BLaER1 (cell line): ENCODE data around the gene SPEF2.

Experiments used
- H3K27ac ChIP-seq: shearing (Covaris generic); formaldehyde crosslinking; 2 replicates; pipeline ENCODE4 v1.8.1; 2022
- H3K27me3 ChIP-seq: shearing (Covaris generic); formaldehyde crosslinking; 2 replicates; pipeline ENCODE4 v1.8.1; 2022
- H3K36me3 ChIP-seq: shearing (Covaris generic); formaldehyde crosslinking; 2 replicates; pipeline ENCODE4 v1.8.1; 2022
- H3K4me1 ChIP-seq: shearing (Covaris generic); formaldehyde crosslinking; 2 replicates; pipeline ENCODE4 v1.8.1; 2022
- H3K4me2 ChIP-seq: shearing (Covaris generic); formaldehyde crosslinking; 2 replicates; pipeline ENCODE4 v1.8.1; 2022
- H3K4me3 ChIP-seq: shearing (Covaris generic); formaldehyde crosslinking; 2 replicates; pipeline ENCODE4 v1.8.1; 2022
- H3K9ac ChIP-seq: shearing (Covaris generic); formaldehyde crosslinking; 2 replicates; pipeline ENCODE4 v1.8.1; 2022
- H3K9me3 ChIP-seq: shearing (Covaris generic); formaldehyde crosslinking; 2 replicates; pipeline ENCODE4 v1.8.1; 2022
- H4K20me1 ChIP-seq: shearing (Covaris generic); formaldehyde crosslinking; 2 replicates; pipeline ENCODE4 v1.8.1; 2022
- Cebpa-rat ChIP-seq: shearing (Covaris generic); IDR thresholded peaks from 2 replicates; pipeline ENCODE4 v1.8.1; 2022

Gene SPEF2

DNA sequence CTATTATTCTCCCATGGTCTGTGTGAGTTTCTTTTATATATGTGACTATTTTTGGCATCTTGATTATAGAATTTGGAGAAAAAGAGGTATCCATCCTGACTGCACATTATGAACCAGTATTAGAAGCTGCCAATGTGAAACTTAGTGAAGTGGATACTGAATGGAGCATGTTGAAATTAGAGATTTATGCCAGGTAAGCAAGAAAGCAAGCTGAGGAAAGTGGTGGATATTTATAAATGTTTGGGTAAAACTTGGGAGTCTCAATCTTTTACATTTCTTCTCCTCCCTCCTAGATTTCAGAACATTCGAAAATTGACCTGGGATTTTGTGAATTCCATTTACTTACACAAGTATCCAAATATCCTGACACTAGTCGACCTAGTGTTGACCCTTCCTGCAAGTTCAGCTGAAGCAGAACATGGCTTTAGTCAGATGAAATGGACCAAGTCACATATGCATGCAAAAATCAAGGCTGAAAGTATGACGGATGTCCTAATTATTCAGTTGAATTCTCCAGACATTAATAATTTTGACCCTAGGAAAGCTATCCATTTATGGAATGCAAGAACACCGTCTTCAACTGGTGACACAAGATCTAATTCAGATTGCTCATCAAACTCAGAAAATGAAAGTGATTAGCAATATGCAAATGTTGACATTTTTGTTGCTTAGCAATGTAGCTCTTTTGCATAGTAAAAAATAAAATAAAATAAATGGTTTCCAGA lies 172.2 kb downstream of the SPEF2 start:
- H3K36me3 ChIP-seq = no peaks in the 10 kb centered on the region
- no peak overlapping the region for H3K4me2 ChIP-seq
- TF ChIP-seq Cebpa-rat = no peak
- no peak overlapping the region for H3K27ac ChIP-seq
- no peak overlapping the region for H3K9ac ChIP-seq
- no peaks in the 10 kb centered on the region for H4K20me1 ChIP-seq
- no peaks in the 10 kb centered on the region for H3K27me3 ChIP-seq
- no peaks in the 10 kb centered on the region for H3K4me1 ChIP-seq
- H3K9me3 ChIP-seq = no peaks in the 10 kb centered on the region
- H3K4me3 ChIP-seq = no peak overlapping the region

DNA sequence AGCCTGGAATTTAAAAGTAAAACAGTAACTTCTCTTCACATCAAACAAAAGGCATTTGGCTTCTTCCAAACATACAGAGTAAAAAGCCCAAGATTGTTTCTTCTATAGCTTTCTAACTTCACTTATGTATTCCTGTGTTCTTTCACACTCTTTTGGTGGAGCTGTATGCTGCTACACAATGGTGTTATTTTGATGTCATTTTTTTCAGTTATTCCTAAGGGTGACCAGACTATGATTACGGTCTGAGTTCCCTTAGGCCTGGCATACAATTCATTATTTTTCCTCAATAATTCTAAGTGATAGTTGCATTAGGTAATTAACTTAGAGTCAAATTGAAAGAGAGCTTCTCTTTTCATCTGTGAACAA lies 172.8 kb downstream of the SPEF2 start:
- H3K4me3 ChIP-seq = no peak overlapping the region
- no peaks in the 10 kb centered on the region for H3K36me3 ChIP-seq
- no peak overlapping the region for H3K27ac ChIP-seq
- H3K4me1 ChIP-seq = no peaks in the 10 kb centered on the region
- no peaks in the 10 kb centered on the region for H3K9me3 ChIP-seq
- no peak for TF ChIP-seq Cebpa-rat
- H4K20me1 ChIP-seq = no peaks in the 10 kb centered on the region
- H3K9ac ChIP-seq = no peak overlapping the region
- no peak overlapping the region for H3K4me2 ChIP-seq
- H3K27me3 ChIP-seq = no peaks in the 10 kb centered on the region

DNA sequence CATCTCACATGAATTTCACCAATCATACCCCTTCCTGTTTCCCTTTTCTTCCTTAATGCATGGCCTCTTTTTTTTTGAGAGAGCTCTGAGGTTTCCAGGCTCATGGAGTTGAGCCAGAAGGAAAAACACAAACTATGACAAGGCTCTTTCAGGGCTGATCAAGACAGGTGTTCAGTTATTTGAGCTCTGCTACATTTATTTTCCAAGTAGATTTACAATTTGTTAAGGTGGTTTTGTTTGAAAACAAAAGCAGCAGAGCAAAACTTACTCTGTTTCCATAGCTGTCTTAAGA lies 176.6 kb downstream of the SPEF2 start:
- no peak overlapping the region for H3K27ac ChIP-seq
- no peaks in the 10 kb centered on the region for H4K20me1 ChIP-seq
- no peaks in the 10 kb centered on the region for H3K27me3 ChIP-seq
- H3K9me3 ChIP-seq = no peaks in the 10 kb centered on the region
- H3K36me3 ChIP-seq = no peaks in the 10 kb centered on the region
- no peak overlapping the region for H3K9ac ChIP-seq
- TF ChIP-seq Cebpa-rat = no peak
- no peak overlapping the region for H3K4me2 ChIP-seq
- peaks cover 7% of the 10 kb centered on the region; the same call in 1 of the 2 replicates for H3K4me1 ChIP-seq
- no peak overlapping the region for H3K4me3 ChIP-seq

DNA sequence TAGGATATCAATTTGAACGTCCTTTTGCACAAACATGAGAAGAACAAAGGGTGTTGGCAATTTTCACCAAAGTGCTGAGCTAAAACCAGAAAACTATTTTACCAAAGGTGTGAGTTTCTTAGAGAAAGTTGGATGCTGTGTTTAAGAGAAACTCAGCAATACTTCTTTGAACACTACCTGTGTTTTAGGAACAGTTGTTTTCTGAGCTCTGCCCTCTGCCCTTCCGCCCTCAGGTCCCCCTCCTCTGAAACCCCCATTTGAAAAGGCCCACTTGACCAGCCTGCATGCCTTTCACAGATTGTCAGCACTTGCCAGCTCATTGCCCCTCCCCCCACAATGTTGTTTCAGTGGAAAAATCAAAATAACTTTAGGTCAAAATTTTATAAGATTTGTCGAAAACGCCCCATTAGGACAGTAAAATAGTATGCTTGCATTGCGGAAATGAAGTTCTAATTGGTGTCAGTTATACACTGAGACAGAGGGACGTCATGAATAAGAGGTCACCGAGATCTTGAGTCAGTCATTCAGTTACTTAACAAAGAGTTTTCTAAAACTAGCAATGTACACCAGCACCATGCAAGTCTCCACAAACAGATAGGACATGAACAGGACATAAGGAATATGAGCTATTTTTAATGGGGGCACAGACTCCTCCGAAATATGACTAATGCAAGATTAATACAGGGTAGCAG lies 177.2 kb downstream of the SPEF2 start:
- Histone ChIP-seq H3K4me2 (no peak overlapping the region), H3K4me1 (peaks cover 7% of the 10 kb centered on the region; the same call in 1 of the 2 replicates), H3K36me3 (no peaks in the 10 kb centered on the region), H3K9ac (no peak overlapping the region), H3K27ac (no peak overlapping the region), H3K4me3 (no peak overlapping the region), H3K9me3 (no peaks in the 10 kb centered on the region), H3K27me3 (no peaks in the 10 kb centered on the region), H4K20me1 (no peaks in the 10 kb centered on the region)
- no peak for TF ChIP-seq Cebpa-rat

GRCh38 chr5:35799181-35799580 lies 181.5 kb downstream of the SPEF2 start:
- no peaks in the 10 kb centered on the region for H3K9me3 ChIP-seq
- H3K4me2 ChIP-seq = no peak overlapping the region
- no peak overlapping the region for H3K4me3 ChIP-seq
- H3K27me3 ChIP-seq = no peaks in the 10 kb centered on the region
- no peaks in the 10 kb centered on the region for H3K36me3 ChIP-seq
- H4K20me1 ChIP-seq = no peaks in the 10 kb centered on the region
- peaks cover 26% of the 10 kb centered on the region for H3K4me1 ChIP-seq
- no peak overlapping the region for H3K9ac ChIP-seq
- TF ChIP-seq Cebpa-rat = no peak
- H3K27ac ChIP-seq = no peak overlapping the region

DNA sequence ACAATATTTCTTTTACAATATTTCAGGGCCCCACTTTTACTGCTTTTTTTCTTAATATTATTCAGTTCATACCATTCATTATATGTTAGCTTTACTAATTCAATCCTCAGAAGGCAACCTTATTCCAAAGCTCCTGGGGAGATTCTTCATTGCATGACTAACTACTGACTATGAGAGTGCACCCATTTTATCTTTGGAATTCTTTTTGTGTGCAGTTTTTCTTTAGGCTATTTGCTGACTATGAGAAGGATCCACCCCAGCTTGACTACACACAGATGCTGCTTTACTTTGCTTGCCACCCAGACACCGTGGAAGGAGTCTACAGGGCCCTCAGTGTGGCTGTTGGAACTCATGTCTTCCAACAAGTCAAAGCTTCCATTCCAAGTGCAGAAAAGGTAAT lies 182.1 kb downstream of the SPEF2 start:
- H4K20me1 ChIP-seq = no peaks in the 10 kb centered on the region
- peaks cover 31% of the 10 kb centered on the region for H3K4me1 ChIP-seq
- TF ChIP-seq Cebpa-rat = no peak
- H3K9ac ChIP-seq = no peak overlapping the region
- H3K27me3 ChIP-seq = no peaks in the 10 kb centered on the region
- H3K9me3 ChIP-seq = no peaks in the 10 kb centered on the region
- H3K27ac ChIP-seq = no peak overlapping the region
- H3K4me2 ChIP-seq = no peak overlapping the region
- H3K36me3 ChIP-seq = no peaks in the 10 kb centered on the region
- H3K4me3 ChIP-seq = no peak overlapping the region

DNA sequence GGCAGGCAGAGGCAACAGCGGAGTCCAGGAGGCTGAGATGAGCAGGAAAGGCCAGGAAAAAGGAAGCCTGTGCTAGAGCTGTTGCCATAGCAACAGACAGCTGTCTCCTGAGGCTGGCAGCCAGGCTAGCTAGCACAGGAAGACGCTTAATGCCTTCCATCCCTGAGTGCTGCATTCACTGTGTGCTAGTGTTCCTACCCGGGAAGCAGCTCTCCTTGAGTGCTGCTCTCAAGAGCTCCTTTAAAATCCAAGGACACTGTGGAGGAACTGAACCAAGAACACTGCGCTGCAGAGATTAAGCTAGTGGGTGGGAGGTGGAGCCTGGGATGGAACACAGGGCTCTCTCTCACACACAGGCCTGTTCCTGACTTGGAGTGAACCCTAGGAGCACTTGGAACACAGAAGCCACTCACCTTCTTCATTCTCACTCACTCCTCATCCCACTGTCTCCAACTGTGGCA lies 185.6 kb downstream of the SPEF2 start:
- Histone ChIP-seq H3K27me3 (no peaks in the 10 kb centered on the region), H4K20me1 (no peaks in the 10 kb centered on the region), H3K36me3 (no peaks in the 10 kb centered on the region), H3K9me3 (no peaks in the 10 kb centered on the region), H3K4me2 (peak overlapping the region; percentile 56), H3K9ac (no peak overlapping the region), H3K27ac (no peak overlapping the region), H3K4me3 (no peak overlapping the region), H3K4me1 (peaks cover 25% of the 10 kb centered on the region)
- no peak for TF ChIP-seq Cebpa-rat

DNA sequence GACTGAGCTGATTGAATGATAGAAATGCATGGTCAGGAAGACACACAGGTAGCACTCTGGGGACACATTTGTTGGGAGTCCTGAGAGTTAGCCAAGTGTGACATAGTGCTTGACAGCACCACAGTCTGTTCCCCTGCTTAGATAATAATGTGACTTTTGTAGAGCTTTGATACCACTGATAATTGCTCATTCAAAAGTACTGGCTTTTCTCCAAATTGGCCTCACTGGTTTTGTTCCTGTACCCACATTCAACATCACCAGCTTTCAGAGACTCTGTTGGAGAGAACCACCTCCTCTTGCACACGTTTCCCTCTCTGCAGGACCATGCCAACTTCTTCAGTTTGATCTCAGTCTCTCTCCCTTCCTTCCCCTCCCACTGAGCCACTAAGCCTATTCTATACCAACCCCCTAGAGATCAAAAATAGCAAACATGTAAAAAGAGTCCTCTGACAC lies 186.6 kb downstream of the SPEF2 start:
- Histone ChIP-seq H3K27me3 (no peaks in the 10 kb centered on the region), H3K4me3 (no peak overlapping the region), H3K4me1 (peaks cover 25% of the 10 kb centered on the region), H4K20me1 (no peaks in the 10 kb centered on the region), H3K4me2 (peak overlapping the region; percentile 56), H3K9me3 (no peaks in the 10 kb centered on the region), H3K9ac (no peak overlapping the region), H3K27ac (no peak overlapping the region), H3K36me3 (no peaks in the 10 kb centered on the region)
- TF ChIP-seq Cebpa-rat = no peak

- H3K9ac ChIP-seq = no peak overlapping the region
- H3K4me3 ChIP-seq = no peak overlapping the region
- H4K20me1 ChIP-seq = no peaks in the 10 kb centered on the region
- H3K9me3 ChIP-seq = no peaks in the 10 kb centered on the region
- H3K27me3 ChIP-seq = no peaks in the 10 kb centered on the region
- peaks cover 25% of the 10 kb centered on the region for H3K4me1 ChIP-seq
- no peak for TF ChIP-seq Cebpa-rat
- no peak overlapping the region for H3K4me2 ChIP-seq
- no peak overlapping the region for H3K27ac ChIP-seq
- no peaks in the 10 kb centered on the region for H3K36me3 ChIP-seq
Observed at GRCh38 chr5:35804841-35805240, 187.2 kb downstream of the SPEF2 start.

DNA sequence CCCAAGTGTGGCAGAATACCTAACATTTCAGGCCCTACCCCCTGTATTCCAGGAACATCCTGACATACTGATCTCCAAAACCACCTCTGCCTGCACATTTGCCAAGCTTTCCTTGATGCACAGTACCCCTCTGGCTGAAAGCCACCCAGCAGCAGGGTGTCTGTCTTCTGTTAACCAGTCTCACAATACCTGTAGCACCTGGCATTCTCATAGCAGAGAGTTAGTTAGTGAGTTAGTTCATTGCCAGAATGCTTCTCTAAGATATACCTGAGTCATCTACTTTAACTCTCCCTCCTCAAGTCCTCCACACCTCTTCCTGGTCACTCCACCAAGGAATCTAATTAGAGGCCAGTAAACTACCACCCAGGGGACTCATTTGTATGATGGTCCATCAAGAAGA lies 192.9 kb downstream of the SPEF2 start:
- Histone ChIP-seq H3K9ac (no peak overlapping the region), H3K4me2 (no peak overlapping the region), H3K27ac (no peak overlapping the region), H4K20me1 (no peaks in the 10 kb centered on the region), H3K36me3 (no peaks in the 10 kb centered on the region), H3K4me3 (no peak overlapping the region), H3K9me3 (no peaks in the 10 kb centered on the region), H3K4me1 (no peaks in the 10 kb centered on the region), H3K27me3 (no peaks in the 10 kb centered on the region)
- no peak for TF ChIP-seq Cebpa-rat
